Gastroesophageal sphincter (tissue), 4 donors: ENCODE results near the gene NGRN. TPM values are rescaled to one million over a fixed set of nuclear protein-coding genes. Genes with fewer than 3 reads are reported as not detected.
A peak's percentile ranks its signal among the peaks of the same experiment; 100 is the strongest.
"Not testable (repeated sequence)": the region's sequence is repeated elsewhere in the genome, so short reads cannot be mapped to it uniquely, and the experiment has no call there.

Source experiments
- ATAC-seq: fragments of 150-250 bp; one replicate; pipeline ENCODE4 v1.9.1; 2016; ENCODE audit warnings: mild to moderate bottlenecking, moderate library complexity
- H3K27ac ChIP-seq, 4 donors: fragments of 200-600 bp; sonication (generic) in 3 of 4; 1 replicate in 3 of 4; 2 replicates in 1 of 4; pipeline ENCODE4 v1.5.1; 2016 to 2019
- H3K27me3 ChIP-seq: fragments of 200-600 bp; sonication (generic); one replicate; pipeline ENCODE4 v1.5.1; 2019
- H3K36me3 ChIP-seq, 2 donors: fragments of 200-600 bp; sonication (generic); one replicate each; pipeline ENCODE4 v1.5.1; 2019; ENCODE audit warnings: control low read depth in 1 of 2
- H3K4me1 ChIP-seq, 3 donors: fragments of 200-600 bp; sonication (generic); 1 replicate in 2 of 3; 2 replicates in 1 of 3; pipeline ENCODE4 v1.5.1; 2016 to 2019; ENCODE audit warnings: control low read depth in 2 of 3
- H3K4me3 ChIP-seq, 2 donors: fragments of 200-600 bp; sonication (generic); one replicate each; pipeline ENCODE4 v1.5.1; 2019; ENCODE audit warnings: mild to moderate bottlenecking in 1 of 2, moderate library complexity in 1 of 2
- H3K9me3 ChIP-seq, 3 donors: fragments of 200-600 bp; sonication (generic); one replicate each; pipeline ENCODE4 v1.5.1; 2017 to 2019; ENCODE audit warnings: control low read depth in 2 of 3
- EP300 ChIP-seq: sonication (generic); formaldehyde crosslinking; IDR thresholded peaks from one replicate; pipeline ENCODE4 v1.6.1; 2017; ENCODE audit warnings: antibody characterized with exemption, mild to moderate bottlenecking
- POLR2A ChIP-seq, 2 donors: fragments of 450-650 bp; IDR thresholded peaks; one replicate each; pipeline ENCODE4 v1.6.1; 2017; ENCODE audit warnings: antibody characterized with exemption in 2 of 2, mild to moderate bottlenecking in 2 of 2, moderate library complexity in 1 of 2
- POLR2AphosphoS5 ChIP-seq: sonication (generic); formaldehyde crosslinking; IDR thresholded peaks from one replicate; pipeline ENCODE4 v1.6.1; 2017; ENCODE audit warnings: antibody characterized with exemption
- WGBS, 2 donors: methylation state at CpG; one replicate each; pipeline ENCODE4 v1.1.5; 2018; ENCODE audit warnings: low coverage in 1 of 2; 5-methylcytosine and 5-hydroxymethylcytosine counted together
- total RNA-seq, 4 donors: library from RNA; depleted of rRNA; stranded (reverse); fragments of >200 nt; gene quantifications; one replicate each; pipeline ENCODE4 v1.1.0, GENCODE V29; 2016
- TF ChIP-seq, protein P1 (sequence below), 4 experiments: fragments of 200-600 bp in 2 of 4; fragments of 450-650 bp in 2 of 4; sonication (generic) in 1 of 4; IDR thresholded peaks; one replicate each; pipeline ENCODE4 v1.5.1; 2017 to 2019; ENCODE audit warnings: antibody characterized with exemption in 4 of 4, mild to moderate bottlenecking in 2 of 4, moderate library complexity in 2 of 4

NGRN gene
- total RNA-seq, 4 donors from 2014 or later, result 127 to 182 (median 151) TPM

DNA sequence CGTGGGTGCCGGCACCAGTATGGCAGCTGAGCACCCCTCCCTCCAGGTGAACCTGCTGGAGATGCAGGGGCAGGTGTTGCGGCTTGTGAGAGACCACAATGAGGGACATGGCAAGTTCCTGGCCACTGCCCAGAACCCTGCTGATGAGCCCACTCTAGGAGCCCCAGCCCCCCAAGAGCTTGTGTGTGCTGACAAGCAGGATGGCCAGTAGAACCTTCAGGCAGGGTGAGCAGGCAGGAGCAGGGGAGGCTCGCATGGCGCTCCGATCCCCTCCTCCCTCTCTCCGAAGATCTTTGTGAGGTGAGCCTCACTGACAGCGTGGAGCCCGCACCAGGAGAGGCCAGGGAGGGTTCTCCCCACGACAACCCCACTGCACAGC, 29.8 kb downstream of the NGRN start:
- Histone ChIP-seq H3K4me1 (peaks cover 0 to 6% (median 0%) of the 10 kb centered on the region in 3 donors), H3K27ac (no peak overlapping the region), H3K27me3 (no peaks in the 10 kb centered on the region), H3K36me3 (no peaks in the 10 kb centered on the region), H3K4me3 (no peak overlapping the region), H3K9me3 (no peaks in the 10 kb centered on the region)
- TF ChIP-seq POLR2A (IDR thresholded peaks at IDR 0.05) (no peak), POLR2AphosphoS5 (no peak), EP300 (no peak)
- TF ChIP-seq, protein P1, sequence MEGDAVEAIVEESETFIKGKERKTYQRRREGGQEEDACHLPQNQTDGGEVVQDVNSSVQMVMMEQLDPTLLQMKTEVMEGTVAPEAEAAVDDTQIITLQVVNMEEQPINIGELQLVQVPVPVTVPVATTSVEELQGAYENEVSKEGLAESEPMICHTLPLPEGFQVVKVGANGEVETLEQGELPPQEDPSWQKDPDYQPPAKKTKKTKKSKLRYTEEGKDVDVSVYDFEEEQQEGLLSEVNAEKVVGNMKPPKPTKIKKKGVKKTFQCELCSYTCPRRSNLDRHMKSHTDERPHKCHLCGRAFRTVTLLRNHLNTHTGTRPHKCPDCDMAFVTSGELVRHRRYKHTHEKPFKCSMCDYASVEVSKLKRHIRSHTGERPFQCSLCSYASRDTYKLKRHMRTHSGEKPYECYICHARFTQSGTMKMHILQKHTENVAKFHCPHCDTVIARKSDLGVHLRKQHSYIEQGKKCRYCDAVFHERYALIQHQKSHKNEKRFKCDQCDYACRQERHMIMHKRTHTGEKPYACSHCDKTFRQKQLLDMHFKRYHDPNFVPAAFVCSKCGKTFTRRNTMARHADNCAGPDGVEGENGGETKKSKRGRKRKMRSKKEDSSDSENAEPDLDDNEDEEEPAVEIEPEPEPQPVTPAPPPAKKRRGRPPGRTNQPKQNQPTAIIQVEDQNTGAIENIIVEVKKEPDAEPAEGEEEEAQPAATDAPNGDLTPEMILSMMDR (IDR thresholded peaks at IDR 0.05), result no peak
- 17% methylated on average over 1 of the region's 10 CpGs; no CpG with 5 or more reads in 1 of the 2 donors for WGBS, 2 donors
- no peak for ATAC-seq

DNA sequence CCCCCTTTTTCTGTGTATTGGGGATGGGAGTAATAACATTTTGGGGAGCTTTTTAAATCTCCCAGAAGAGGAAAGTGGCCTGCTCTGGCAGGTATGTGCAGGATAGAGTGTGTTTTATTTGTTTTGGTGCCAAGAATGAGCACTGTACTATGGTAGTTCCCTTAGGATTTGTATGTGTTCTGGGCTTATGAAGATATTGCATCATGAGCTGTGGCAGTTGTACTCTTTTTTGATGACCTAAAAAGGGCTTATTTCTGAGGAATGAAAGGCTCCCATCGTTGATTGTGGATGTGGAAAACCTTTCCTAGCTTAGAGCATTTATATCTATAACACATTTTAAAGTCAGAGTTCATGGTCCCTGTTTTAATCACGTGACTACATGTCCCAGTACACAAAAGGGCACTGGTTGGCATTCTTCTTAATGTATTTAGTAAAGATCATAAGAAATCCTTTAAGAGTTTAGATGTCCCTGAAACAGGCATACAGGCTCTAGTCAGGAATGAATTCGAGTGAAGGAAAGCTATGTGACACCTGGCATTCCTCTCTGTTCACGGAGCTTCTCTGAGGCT, 30.9 kb downstream of the NGRN start:
- not testable (repeated sequence) for H3K36me3 ChIP-seq, ATAC-seq, H3K9me3 ChIP-seq, H3K4me3 ChIP-seq, H3K27me3 ChIP-seq, H3K27ac ChIP-seq
- peaks cover 0 to 12% (median 4%) of the 10 kb centered on the region in 3 donors for H3K4me1 ChIP-seq
- WGBS, 2 donors, result 51 to 52% methylated on average over 4 of the region's 4 CpGs

DNA sequence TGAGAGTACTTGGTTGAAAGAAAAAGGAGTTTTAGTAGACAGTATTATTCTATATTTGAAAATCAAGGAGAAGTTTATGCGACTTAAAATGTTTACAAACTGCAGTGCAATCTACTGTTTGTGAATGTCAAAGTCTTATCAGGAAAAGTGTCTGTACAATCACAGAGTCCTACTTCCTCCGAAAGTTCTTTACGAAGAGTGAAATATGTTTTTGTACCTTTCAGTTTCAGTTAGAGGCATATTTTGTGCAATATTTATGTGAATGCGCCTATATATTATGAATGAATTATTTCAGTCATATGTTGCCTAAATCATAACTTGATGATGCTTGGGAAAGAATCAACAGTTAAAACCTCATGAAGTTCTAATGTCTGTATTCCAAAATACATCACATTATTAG, 31.5 kb downstream of the NGRN start:
- peaks cover 0 to 15% (median 6%) of the 10 kb centered on the region in 3 donors for H3K4me1 ChIP-seq

DNA sequence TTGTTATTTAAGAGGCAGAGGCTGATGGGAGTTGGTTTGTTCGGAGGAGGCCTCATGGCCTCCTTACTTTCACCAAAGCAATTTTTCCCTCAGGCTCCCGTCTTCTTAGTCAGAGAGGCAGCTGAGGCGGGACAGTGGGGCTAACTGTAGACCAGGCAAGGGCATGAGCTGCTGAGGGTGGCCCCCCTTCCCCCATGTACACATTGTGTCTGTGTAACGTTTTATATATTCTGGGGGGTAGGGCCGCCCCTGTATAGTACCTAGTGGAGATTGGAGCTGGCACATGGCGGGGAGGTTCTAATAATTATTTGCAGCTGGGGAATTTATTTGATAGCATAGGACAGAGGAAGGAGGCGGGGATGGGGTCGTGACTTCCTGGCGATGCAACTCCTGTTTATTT, 35.1 kb downstream of the NGRN start:
- TF ChIP-seq, protein P1 (IDR thresholded peaks at IDR 0.05), result no peak
- TF ChIP-seq POLR2A (IDR thresholded peaks at IDR 0.05) (no peak), POLR2AphosphoS5 (no peak), EP300 (no peak)
- WGBS, 2 donors, result 80 to 100% methylated on average over 2 to 9 of the region's 9 CpGs
- Histone ChIP-seq H3K27ac (no peak overlapping the region), H3K27me3 (no peaks in the 10 kb centered on the region), H3K4me1 (peaks cover 0 to 9% (median 6%) of the 10 kb centered on the region in 3 donors), H3K9me3 (no peaks in the 10 kb centered on the region), H3K36me3 (no peaks in the 10 kb centered on the region), H3K4me3 (no peak overlapping the region)
- no peak for ATAC-seq

More for the DNA sequence above, 31.5 kb downstream of the NGRN start:
- no peaks in the 10 kb centered on the region for H3K36me3 ChIP-seq
- no peak overlapping the region for H3K4me3 ChIP-seq
- no peak for ATAC-seq
- no peaks in the 10 kb centered on the region for H3K27me3 ChIP-seq
- TF ChIP-seq EP300, result no peak
- TF ChIP-seq, protein P1 (IDR thresholded peaks at IDR 0.05), result no peak
- TF ChIP-seq POLR2AphosphoS5, result no peak
- no peak for TF ChIP-seq POLR2A (IDR thresholded peaks at IDR 0.05)
- 82 to 95% methylated on average over 4 of the region's 4 CpGs for WGBS, 2 donors
- H3K27ac ChIP-seq, result no peak overlapping the region
- H3K9me3 ChIP-seq, result no peaks in the 10 kb centered on the region

DNA sequence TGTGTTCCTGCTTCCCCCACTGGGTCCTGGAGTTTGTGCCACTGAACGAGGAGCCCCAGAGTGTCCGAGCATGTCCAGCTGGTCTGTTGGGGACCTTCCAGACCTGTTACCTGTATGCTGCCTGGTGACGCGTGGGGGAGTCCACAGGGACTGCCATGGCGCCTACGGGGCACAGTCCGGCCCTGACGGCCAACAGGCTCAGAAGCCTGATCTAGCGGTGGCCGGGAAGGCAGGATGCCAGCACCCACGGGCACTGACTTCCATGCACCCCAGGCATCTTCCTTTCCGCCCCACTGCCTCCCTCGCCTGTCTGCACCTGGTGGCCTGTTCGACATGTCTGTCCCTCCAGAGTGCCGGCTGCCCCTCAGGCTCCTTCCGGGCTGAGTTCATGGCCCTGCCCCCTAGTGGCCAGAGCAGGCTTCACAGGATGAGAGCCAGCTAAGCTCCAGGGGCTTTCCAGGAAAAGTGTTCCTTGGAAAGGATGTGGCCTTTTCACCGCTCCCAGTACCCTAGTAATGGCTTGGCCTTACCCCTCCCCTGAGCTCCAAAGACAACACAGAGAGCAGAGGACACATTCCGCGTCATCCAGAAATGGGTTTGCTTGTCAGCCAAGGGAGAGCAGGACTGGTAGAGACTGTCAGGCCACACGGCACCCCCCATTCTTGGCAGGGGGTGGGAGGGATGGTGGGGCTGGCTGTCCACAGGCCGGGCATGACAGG, 35.7 kb downstream of the NGRN start:
- 54 to 80% methylated on average over 1 to 3 of the region's 21 CpGs for WGBS, 2 donors
- H3K27me3 ChIP-seq, result no peaks in the 10 kb centered on the region
- peak overlapping the region in 2 of 4 donors; percentile 2 to 16 for H3K27ac ChIP-seq
- H3K4me3 ChIP-seq, result no peak overlapping the region
- ATAC-seq, result peak; percentile 25
- H3K36me3 ChIP-seq, result no peaks in the 10 kb centered on the region
- no peaks in the 10 kb centered on the region for H3K9me3 ChIP-seq
- peaks cover 0 to 9% (median 6%) of the 10 kb centered on the region in 3 donors for H3K4me1 ChIP-seq
- TF ChIP-seq POLR2AphosphoS5, result no peak
- TF ChIP-seq, protein P1 (IDR thresholded peaks at IDR 0.05), result peak; percentile 37 to 66 (median 56)
